ENCODE data around the gene ZNF292. TPM values are rescaled to one million over a fixed set of nuclear protein-coding genes. Genes with fewer than 3 reads are reported as not detected.
A peak's percentile ranks its signal among the peaks of the same experiment; 100 is the strongest.

Gene ZNF292
- total RNA-seq, 1 donor from 2014 or later: 89.9 TPM

- TF ChIP-seq CTCF (IDR thresholded peaks at IDR 0.05; ENCODE audit: partially characterized antibody, unreplicated experiment): no peak
- H3K36me3 Mint-ChIP-seq (ENCODE audit: unreplicated experiment): no peaks in the 10 kb centered on the region
- peaks cover 10% of the 10 kb centered on the region for H3K4me1 Mint-ChIP-seq (ENCODE audit: low read depth, unreplicated experiment)
- H3K9me3 Mint-ChIP-seq (ENCODE audit: unreplicated experiment): peaks cover 4% of the 10 kb centered on the region
- H3K27ac Mint-ChIP-seq (ENCODE audit: unreplicated experiment): no peak overlapping the region
- DNase-seq: no peak
- H3K27me3 Mint-ChIP-seq (ENCODE audit: unreplicated experiment): peaks cover 2% of the 10 kb centered on the region
- no peak overlapping the region for H3K4me3 Mint-ChIP-seq (ENCODE audit: unreplicated experiment)
Measured at GRCh38 chr6:87214831-87215230, 59.5 kb downstream of the ZNF292 start.

- H3K9me3 Mint-ChIP-seq (ENCODE audit: unreplicated experiment): peaks cover 5% of the 10 kb centered on the region
- no peak overlapping the region for H3K4me3 Mint-ChIP-seq (ENCODE audit: unreplicated experiment)
- TF ChIP-seq CTCF (IDR thresholded peaks at IDR 0.05; ENCODE audit: partially characterized antibody, unreplicated experiment): no peak
- no peaks in the 10 kb centered on the region for H3K4me1 Mint-ChIP-seq (ENCODE audit: low read depth, unreplicated experiment)
- DNase-seq: no peak
- H3K36me3 Mint-ChIP-seq (ENCODE audit: unreplicated experiment): peaks cover 8% of the 10 kb centered on the region
- H3K27me3 Mint-ChIP-seq (ENCODE audit: unreplicated experiment): no peaks in the 10 kb centered on the region
- no peak overlapping the region for H3K27ac Mint-ChIP-seq (ENCODE audit: unreplicated experiment)
Measured at GRCh38 chr6:87220997-87221396, 65.6 kb downstream of the ZNF292 start.

- H3K4me1 Mint-ChIP-seq (ENCODE audit: low read depth, unreplicated experiment): no peaks in the 10 kb centered on the region
- H3K27ac Mint-ChIP-seq (ENCODE audit: unreplicated experiment): no peak overlapping the region
- peaks cover 5% of the 10 kb centered on the region for H3K9me3 Mint-ChIP-seq (ENCODE audit: unreplicated experiment)
- H3K36me3 Mint-ChIP-seq (ENCODE audit: unreplicated experiment): peaks cover 8% of the 10 kb centered on the region
- no peaks in the 10 kb centered on the region for H3K27me3 Mint-ChIP-seq (ENCODE audit: unreplicated experiment)
- H3K4me3 Mint-ChIP-seq (ENCODE audit: unreplicated experiment): no peak overlapping the region
- no peak for DNase-seq
- no peak for TF ChIP-seq CTCF (IDR thresholded peaks at IDR 0.05; ENCODE audit: partially characterized antibody, unreplicated experiment)
Measured at GRCh38 chr6:87222676-87223075, 67.3 kb downstream of the ZNF292 start.

- no peaks in the 10 kb centered on the region for H3K27me3 Mint-ChIP-seq (ENCODE audit: unreplicated experiment)
- DNase-seq: no peak
- H3K27ac Mint-ChIP-seq (ENCODE audit: unreplicated experiment): peak overlapping the region; percentile 39
- H3K4me3 Mint-ChIP-seq (ENCODE audit: unreplicated experiment): no peak overlapping the region
- H3K36me3 Mint-ChIP-seq (ENCODE audit: unreplicated experiment): peaks cover 8% of the 10 kb centered on the region
- H3K9me3 Mint-ChIP-seq (ENCODE audit: unreplicated experiment): peaks cover 5% of the 10 kb centered on the region
- no peak for TF ChIP-seq CTCF (IDR thresholded peaks at IDR 0.05; ENCODE audit: partially characterized antibody, unreplicated experiment)
- H3K4me1 Mint-ChIP-seq (ENCODE audit: low read depth, unreplicated experiment): no peaks in the 10 kb centered on the region
Measured at GRCh38 chr6:87224971-87225370, 69.6 kb downstream of the ZNF292 start.

- no peak overlapping the region for H3K4me3 Mint-ChIP-seq (ENCODE audit: unreplicated experiment)
- no peak for TF ChIP-seq CTCF (IDR thresholded peaks at IDR 0.05; ENCODE audit: partially characterized antibody, unreplicated experiment)
- H3K36me3 Mint-ChIP-seq (ENCODE audit: unreplicated experiment): peaks cover 8% of the 10 kb centered on the region
- H3K4me1 Mint-ChIP-seq (ENCODE audit: low read depth, unreplicated experiment): no peaks in the 10 kb centered on the region
- no peaks in the 10 kb centered on the region for H3K27me3 Mint-ChIP-seq (ENCODE audit: unreplicated experiment)
- H3K27ac Mint-ChIP-seq (ENCODE audit: unreplicated experiment): peak overlapping the region; percentile 39
- no peak for DNase-seq
- H3K9me3 Mint-ChIP-seq (ENCODE audit: unreplicated experiment): peaks cover 5% of the 10 kb centered on the region
Measured at GRCh38 chr6:87225511-87225910, 70.1 kb downstream of the ZNF292 start.

Data from glutamatergic neuron (in vitro differentiated cells).